GM23338 (cell line): ENCODE measurements around the gene ING1.

Experiments
- EZH2phosphoT487 ChIP-seq: fragments of 200-600 bp; sonication (generic); IDR thresholded peaks from one replicate; pipeline ENCODE4 v1.8.1; 2018; ENCODE audit warnings: antibody characterized with exemption; ENCODE audit not compliant: unreplicated experiment
- JUNB ChIP-seq: IDR thresholded peaks from one replicate; pipeline ENCODE4 v1.6.1; 2016; ENCODE audit warnings: antibody characterized with exemption; ENCODE audit not compliant: unreplicated experiment
- POLR2AphosphoS5 ChIP-seq: IDR thresholded peaks from 2 replicates; pipeline ENCODE4 v1.6.1; 2016; ENCODE audit warnings: antibody characterized with exemption, low read depth
- ZNF331 ChIP-seq: fragments of 250-450 bp; sonication (Bioruptor Pico); IDR thresholded peaks from 2 replicates; pipeline ENCODE4 v1.5.0; 2020; ENCODE audit warnings: low read depth, mild to moderate bottlenecking, moderate library complexity
- TF ChIP-seq, protein P1 (sequence below), 2 experiments: fragments of 200-600 bp in 1 of 2; sonication (generic) in 1 of 2; conservative IDR thresholded peaks; 2 replicates each; pipeline versions ENCODE4 v1.5.1 to v1.6.1; 2016 to 2017; ENCODE audit warnings: antibody characterized with exemption in 2 of 2, low read depth in 2 of 2, mild to moderate bottlenecking in 2 of 2, moderate library complexity in 1 of 2
- TF ChIP-seq, protein P2 (sequence below): IDR thresholded peaks from one replicate; pipeline ENCODE4 v1.6.1; 2018; ENCODE audit warnings: antibody characterized with exemption; ENCODE audit not compliant: unreplicated experiment

DNA sequence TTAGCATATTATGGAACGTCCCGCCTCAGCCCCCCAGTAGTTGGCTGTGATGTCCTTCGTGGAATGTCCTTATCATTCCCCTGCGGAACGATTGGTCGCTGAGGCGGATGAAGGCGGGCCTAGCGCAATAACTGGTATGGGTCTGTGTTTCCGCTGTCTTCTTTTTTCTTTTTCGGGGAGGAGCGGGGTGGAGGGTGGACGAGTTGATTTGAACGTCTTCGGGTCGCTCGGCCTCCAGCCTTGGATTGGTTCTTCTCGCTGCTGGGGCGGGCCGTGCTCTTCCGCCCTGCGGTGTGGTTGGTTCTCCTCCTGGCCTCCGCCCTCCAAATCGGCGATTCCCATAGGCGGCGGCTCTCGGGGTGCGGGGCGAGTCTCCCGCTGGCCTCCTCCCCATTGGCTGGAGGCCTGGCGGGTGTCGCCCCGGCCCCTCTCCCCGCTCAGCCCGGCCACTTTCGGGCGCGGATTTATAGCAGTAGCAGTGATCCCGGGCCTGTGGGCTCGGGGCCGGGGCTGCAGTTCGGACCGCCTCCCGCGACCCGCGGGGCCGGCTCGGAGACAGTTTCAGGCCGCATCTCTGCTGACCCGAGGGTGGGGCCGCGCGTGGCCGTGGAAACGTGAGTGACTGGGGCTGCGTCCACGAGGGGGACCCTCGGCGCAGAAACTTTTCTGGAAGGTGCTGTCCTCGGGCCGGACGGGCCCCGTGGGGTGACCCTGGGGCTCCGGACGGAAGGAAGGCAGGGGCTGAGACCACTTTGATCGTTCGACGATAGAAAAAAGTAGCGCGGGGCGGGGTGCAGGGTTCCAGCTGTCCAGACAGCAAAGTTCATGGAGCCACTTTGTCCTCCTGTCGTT lies 2.1 kb downstream of the ING1 start:
- TF ChIP-seq, protein P1, sequence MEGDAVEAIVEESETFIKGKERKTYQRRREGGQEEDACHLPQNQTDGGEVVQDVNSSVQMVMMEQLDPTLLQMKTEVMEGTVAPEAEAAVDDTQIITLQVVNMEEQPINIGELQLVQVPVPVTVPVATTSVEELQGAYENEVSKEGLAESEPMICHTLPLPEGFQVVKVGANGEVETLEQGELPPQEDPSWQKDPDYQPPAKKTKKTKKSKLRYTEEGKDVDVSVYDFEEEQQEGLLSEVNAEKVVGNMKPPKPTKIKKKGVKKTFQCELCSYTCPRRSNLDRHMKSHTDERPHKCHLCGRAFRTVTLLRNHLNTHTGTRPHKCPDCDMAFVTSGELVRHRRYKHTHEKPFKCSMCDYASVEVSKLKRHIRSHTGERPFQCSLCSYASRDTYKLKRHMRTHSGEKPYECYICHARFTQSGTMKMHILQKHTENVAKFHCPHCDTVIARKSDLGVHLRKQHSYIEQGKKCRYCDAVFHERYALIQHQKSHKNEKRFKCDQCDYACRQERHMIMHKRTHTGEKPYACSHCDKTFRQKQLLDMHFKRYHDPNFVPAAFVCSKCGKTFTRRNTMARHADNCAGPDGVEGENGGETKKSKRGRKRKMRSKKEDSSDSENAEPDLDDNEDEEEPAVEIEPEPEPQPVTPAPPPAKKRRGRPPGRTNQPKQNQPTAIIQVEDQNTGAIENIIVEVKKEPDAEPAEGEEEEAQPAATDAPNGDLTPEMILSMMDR (conservative IDR thresholded peaks at IDR 0.05; ENCODE audit: low read depth in 2 of 2), result no peak
- TF ChIP-seq ZNF331 (no peak), JUNB (no peak), POLR2AphosphoS5 (peak; percentile 39), EZH2phosphoT487 (no peak)
- TF ChIP-seq, protein P2, sequence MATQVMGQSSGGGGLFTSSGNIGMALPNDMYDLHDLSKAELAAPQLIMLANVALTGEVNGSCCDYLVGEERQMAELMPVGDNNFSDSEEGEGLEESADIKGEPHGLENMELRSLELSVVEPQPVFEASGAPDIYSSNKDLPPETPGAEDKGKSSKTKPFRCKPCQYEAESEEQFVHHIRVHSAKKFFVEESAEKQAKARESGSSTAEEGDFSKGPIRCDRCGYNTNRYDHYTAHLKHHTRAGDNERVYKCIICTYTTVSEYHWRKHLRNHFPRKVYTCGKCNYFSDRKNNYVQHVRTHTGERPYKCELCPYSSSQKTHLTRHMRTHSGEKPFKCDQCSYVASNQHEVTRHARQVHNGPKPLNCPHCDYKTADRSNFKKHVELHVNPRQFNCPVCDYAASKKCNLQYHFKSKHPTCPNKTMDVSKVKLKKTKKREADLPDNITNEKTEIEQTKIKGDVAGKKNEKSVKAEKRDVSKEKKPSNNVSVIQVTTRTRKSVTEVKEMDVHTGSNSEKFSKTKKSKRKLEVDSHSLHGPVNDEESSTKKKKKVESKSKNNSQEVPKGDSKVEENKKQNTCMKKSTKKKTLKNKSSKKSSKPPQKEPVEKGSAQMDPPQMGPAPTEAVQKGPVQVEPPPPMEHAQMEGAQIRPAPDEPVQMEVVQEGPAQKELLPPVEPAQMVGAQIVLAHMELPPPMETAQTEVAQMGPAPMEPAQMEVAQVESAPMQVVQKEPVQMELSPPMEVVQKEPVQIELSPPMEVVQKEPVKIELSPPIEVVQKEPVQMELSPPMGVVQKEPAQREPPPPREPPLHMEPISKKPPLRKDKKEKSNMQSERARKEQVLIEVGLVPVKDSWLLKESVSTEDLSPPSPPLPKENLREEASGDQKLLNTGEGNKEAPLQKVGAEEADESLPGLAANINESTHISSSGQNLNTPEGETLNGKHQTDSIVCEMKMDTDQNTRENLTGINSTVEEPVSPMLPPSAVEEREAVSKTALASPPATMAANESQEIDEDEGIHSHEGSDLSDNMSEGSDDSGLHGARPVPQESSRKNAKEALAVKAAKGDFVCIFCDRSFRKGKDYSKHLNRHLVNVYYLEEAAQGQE, result no peak
